ENCODE data around the gene SPRR4. TPM values are rescaled to one million over a fixed set of nuclear protein-coding genes. Genes with fewer than 3 reads are reported as not detected.

SPRR4 gene
- not detected for polyA plus RNA-seq (2012; ENCODE audit: insufficient read depth, insufficient read length, low read depth)

DNA sequence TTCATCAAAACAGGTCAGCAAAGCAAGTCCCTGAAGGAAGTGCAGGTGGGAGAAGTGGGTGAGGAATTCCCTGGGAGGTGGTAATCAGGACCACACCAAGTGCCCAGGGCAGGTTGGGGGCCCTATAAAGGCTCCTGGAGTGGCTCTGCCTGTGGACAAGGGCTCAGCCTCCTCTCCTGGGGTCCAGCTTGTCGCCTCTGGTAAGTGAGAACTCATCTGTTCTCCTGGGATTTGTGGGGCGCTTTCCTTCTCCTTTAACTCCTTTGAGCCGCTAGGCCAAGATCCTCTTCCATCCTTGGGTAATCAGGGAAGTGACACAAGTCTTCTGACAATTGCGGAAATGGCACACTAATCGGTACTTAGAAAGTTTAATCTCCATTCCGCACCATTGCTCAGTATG, at the start of gene SPRR4:
TSS of gene SPRR4 (plus strand) at position 154 of the 400 bp plus-strand sequence. CDS start 1,243 bp downstream, outside the sequence.
- H3K27me3 ChIP-seq = no peaks in the 10 kb centered on the region; the same call in 1 of the 2 replicates
- H3K9me3 ChIP-seq = no peaks in the 10 kb centered on the region
- TF ChIP-seq CTCF (IDR thresholded peaks at IDR 0.05; ENCODE audit: low read depth, low read length) = no peak
- no peak for DNase-seq
- H3K4me1 ChIP-seq = no peaks in the 10 kb centered on the region
- H3K4me3 ChIP-seq (ENCODE audit: low read depth, low read length) = no peak within 1 kb of the TSS
- no peaks in the 10 kb centered on the region for H3K36me3 ChIP-seq

DNA sequence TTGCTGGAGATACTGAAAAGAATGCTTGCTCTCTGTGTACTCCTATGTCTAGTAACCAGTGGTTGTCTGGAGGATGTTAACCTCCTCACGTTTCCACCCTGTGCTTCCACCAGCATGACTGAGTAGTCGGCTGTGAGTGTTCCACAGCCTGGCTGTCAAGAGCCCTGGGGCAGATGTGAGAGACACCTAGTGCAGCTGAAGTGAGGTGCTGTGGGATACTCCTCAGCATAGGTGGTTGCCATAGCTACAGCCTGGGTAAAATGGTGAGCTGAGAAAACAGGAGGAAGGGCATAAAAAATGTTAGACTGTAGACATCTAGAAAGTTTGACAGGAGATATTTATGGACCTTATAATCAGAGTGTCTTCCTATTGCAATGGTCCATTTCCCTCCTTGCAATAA, 46.3 kb upstream of the SPRR4 start:
- Histone ChIP-seq H3K4me1 (no peaks in the 10 kb centered on the region), H3K4me3 (ENCODE audit: low read depth, low read length) (no peak overlapping the region), H3K27me3 (no peaks in the 10 kb centered on the region), H3K36me3 (no peaks in the 10 kb centered on the region), H3K9me3 (no peaks in the 10 kb centered on the region)
- no peak for TF ChIP-seq CTCF (IDR thresholded peaks at IDR 0.05; ENCODE audit: low read depth, low read length)
- no peak for DNase-seq

GRCh38 chr1:152926091-152926490, 44.4 kb upstream of the SPRR4 start:
- Histone ChIP-seq H3K9me3 (no peaks in the 10 kb centered on the region), H3K27me3 (no peaks in the 10 kb centered on the region), H3K4me3 (ENCODE audit: low read depth, low read length) (no peak overlapping the region), H3K4me1 (no peaks in the 10 kb centered on the region), H3K36me3 (no peaks in the 10 kb centered on the region)
- peak; percentile 31 for TF ChIP-seq CTCF (IDR thresholded peaks at IDR 0.05; ENCODE audit: low read depth, low read length)
- DNase-seq = no peak

- no peaks in the 10 kb centered on the region for H3K36me3 ChIP-seq
- H3K9me3 ChIP-seq = no peaks in the 10 kb centered on the region
- no peak for DNase-seq
- H3K4me3 ChIP-seq (ENCODE audit: low read depth, low read length) = no peak overlapping the region
- H3K27me3 ChIP-seq = no peaks in the 10 kb centered on the region
- TF ChIP-seq CTCF (IDR thresholded peaks at IDR 0.05; ENCODE audit: low read depth, low read length) = no peak
- no peaks in the 10 kb centered on the region for H3K4me1 ChIP-seq
Observed at GRCh38 chr1:152928671-152929070, 41.8 kb upstream of the SPRR4 start.

- Histone ChIP-seq H3K4me1 (no peaks in the 10 kb centered on the region), H3K9me3 (no peaks in the 10 kb centered on the region), H3K4me3 (ENCODE audit: low read depth, low read length) (no peak overlapping the region), H3K36me3 (no peaks in the 10 kb centered on the region), H3K27me3 (no peaks in the 10 kb centered on the region)
- no peak for DNase-seq
- TF ChIP-seq CTCF (IDR thresholded peaks at IDR 0.05; ENCODE audit: low read depth, low read length) = no peak
Observed at GRCh38 chr1:152932170-152932811, 38.2 kb upstream of the SPRR4 start.

- Histone ChIP-seq H3K27me3 (no peaks in the 10 kb centered on the region), H3K4me1 (no peaks in the 10 kb centered on the region), H3K36me3 (no peaks in the 10 kb centered on the region), H3K4me3 (ENCODE audit: low read depth, low read length) (no peak overlapping the region), H3K9me3 (no peaks in the 10 kb centered on the region)
- DNase-seq = no peak
- no peak for TF ChIP-seq CTCF (IDR thresholded peaks at IDR 0.05; ENCODE audit: low read depth, low read length)
Observed at GRCh38 chr1:152933196-152933595, 37.3 kb upstream of the SPRR4 start.
